ENCODE results near the gene LANCL2.
"Not testable (repeated sequence)": the region's sequence is repeated elsewhere in the genome, so short reads cannot be mapped to it uniquely, and the experiment has no call there.

The LANCL2 gene

DNA sequence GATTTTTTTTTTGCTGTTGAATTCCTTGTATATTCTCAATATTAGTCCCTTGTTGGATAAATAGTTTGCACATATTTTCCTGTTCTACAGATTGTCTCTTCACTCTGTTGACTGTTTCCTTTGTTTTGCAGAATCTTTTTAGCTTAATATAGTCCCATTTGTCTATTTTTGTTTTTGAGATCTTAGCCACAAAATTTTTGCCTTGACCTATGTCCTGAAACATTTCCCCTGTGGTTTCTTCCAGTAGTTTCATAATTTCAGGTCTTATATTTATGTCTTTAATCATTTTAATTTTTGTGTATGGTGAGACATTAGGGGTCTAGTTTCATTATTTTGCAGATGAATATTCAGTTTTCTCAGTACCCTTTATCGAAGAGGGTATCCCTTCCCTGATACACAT, 92.7 kb downstream of the LANCL2 start:
- no peak for FAIRE-seq
- no peak for DNase-seq (ENCODE audit: insufficient read length, low spot score)
- TF ChIP-seq POLR2AphosphoS5 (IDR thresholded peaks at IDR 0.05; ENCODE audit: low read depth, low read length) (no peak), TAF1 (IDR thresholded peaks at IDR 0.05; ENCODE audit: low read depth, low read length) (no peak), PAX5 (IDR thresholded peaks at IDR 0.05; ENCODE audit: insufficient read depth, low read length, severe bottlenecking) (no peak), POLR2A (IDR thresholded peaks at IDR 0.05; ENCODE audit: low read depth, low read length) (no peak), POU2F2 (IDR thresholded peaks at IDR 0.05; ENCODE audit: low read depth, low read length) (no peak), SPI1 (IDR thresholded peaks at IDR 0.05; ENCODE audit: low read depth, low read length) (no peak)

DNA sequence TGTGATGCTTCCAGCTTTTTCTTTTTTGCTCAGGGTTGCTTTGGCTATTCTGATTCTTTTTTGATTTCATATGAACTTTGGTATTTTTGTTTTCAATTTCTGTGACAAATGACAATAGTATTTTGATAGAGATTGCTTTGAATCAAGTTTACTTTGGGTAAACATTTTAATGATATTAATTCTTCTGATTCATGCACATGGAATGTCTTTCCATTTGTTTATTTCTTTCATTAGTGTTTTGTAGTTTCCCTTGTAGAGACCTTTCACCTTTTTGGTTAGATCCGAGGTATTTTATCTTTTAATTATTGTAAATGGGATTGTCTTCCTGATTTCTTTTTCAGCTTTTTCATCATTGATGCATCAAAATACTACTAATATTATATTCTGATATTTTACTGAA, 93.2 kb downstream of the LANCL2 start:
- FAIRE-seq (no peak), DNase-seq (ENCODE audit: insufficient read length, low spot score) (no peak)
- TF ChIP-seq POLR2A (IDR thresholded peaks at IDR 0.05; ENCODE audit: low read depth, low read length) (no peak), POLR2AphosphoS5 (IDR thresholded peaks at IDR 0.05; ENCODE audit: low read depth, low read length) (no peak), POU2F2 (IDR thresholded peaks at IDR 0.05; ENCODE audit: low read depth, low read length) (no peak), SPI1 (IDR thresholded peaks at IDR 0.05; ENCODE audit: low read depth, low read length) (no peak), PAX5 (IDR thresholded peaks at IDR 0.05; ENCODE audit: insufficient read depth, low read length, severe bottlenecking) (no peak), TAF1 (IDR thresholded peaks at IDR 0.05; ENCODE audit: low read depth, low read length) (no peak)

DNA sequence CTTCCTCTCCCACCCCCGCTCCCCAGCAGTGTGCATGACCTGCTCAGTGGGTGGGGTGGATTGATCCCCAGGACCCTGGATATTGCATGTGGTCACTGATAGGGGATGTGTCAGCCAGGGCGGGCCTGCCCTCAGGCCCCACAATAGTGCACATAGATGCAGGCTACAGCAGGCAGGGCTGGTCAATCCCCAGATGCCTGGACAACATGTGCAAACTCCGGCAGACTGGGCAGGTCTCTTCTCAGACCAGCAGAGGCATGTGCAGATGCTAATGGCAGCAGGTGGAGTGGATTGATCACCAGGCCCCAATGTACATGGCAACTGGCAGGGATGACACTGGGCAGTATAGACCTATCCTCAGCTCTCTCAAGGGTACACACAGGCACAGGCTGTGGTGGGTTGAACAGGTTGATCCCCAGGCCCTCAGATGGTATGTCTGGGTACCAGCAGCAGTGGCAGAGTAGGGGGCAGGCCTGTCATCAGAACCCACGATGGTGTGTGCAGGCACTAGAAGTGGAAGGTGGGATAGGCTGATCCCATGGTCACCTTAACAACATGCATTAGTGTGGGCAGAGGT, 98.6 kb downstream of the LANCL2 start:
- no peak for DNase-seq (ENCODE audit: insufficient read length, low spot score)
- no peak for FAIRE-seq
- TF ChIP-seq POLR2AphosphoS5 (IDR thresholded peaks at IDR 0.05; ENCODE audit: low read depth, low read length), result 0 out of 2 replicates have a peak, but pooled peaks have one; percentile 14
- TF ChIP-seq POLR2A (IDR thresholded peaks at IDR 0.05; ENCODE audit: low read depth, low read length), result no peak; the same call in 1 of the 2 replicates

DNA sequence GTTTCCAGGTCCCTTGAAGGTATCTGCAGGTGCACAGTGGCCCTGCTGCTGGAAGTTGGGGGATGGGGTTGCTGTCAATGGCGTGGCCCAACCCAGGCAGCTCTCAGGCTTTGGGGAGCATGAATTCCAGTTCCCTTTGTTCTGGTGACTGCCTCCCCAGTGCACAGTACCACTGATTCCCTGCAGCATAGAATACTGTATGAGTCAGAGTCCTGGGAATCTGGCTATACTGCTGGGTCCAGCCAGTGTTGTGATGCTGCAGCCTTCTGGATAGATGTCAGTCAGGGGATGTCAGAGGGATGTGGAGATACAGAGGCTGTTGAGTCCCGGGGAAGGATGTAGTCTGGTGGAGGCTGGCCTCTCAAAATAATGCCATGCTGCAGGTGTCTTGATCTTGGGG, 99.3 kb downstream of the LANCL2 start:
- FAIRE-seq (no peak), DNase-seq (ENCODE audit: insufficient read length, low spot score) (no peak)
- TF ChIP-seq PAX5 (IDR thresholded peaks at IDR 0.05; ENCODE audit: insufficient read depth, low read length, severe bottlenecking) (no peak), TAF1 (IDR thresholded peaks at IDR 0.05; ENCODE audit: low read depth, low read length) (no peak), SPI1 (IDR thresholded peaks at IDR 0.05; ENCODE audit: low read depth, low read length) (no peak), POLR2A (IDR thresholded peaks at IDR 0.05; ENCODE audit: low read depth, low read length) (no peak), POLR2AphosphoS5 (IDR thresholded peaks at IDR 0.05; ENCODE audit: low read depth, low read length) (no peak), POU2F2 (IDR thresholded peaks at IDR 0.05; ENCODE audit: low read depth, low read length) (no peak)

DNA sequence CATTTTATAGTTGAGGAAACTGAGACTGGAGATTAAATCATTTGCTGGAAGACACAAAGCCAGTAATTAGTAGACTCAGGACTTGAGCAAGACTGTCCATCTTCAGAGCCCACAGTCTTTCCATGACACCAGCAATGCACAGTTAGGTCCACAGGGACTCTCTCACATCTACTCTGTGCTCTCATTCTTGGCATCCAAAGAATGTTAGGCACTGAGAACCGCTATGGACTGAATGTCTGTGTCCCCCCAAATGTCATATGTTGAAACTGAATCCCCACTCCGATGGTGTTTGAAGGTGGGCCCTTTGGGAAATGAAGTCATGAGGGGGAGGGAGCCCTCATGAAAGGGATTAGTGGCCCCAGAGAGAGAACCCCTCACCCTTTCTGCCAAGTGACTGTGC, 100.6 kb downstream of the LANCL2 start:
- no peak for DNase-seq (ENCODE audit: insufficient read length, low spot score)
- TF ChIP-seq POU2F2 (IDR thresholded peaks at IDR 0.05; ENCODE audit: low read depth, low read length), result no peak
- no peak for TF ChIP-seq TAF1 (IDR thresholded peaks at IDR 0.05; ENCODE audit: low read depth, low read length)
- no peak for TF ChIP-seq SPI1 (IDR thresholded peaks at IDR 0.05; ENCODE audit: low read depth, low read length)
- no peak for TF ChIP-seq POLR2AphosphoS5 (IDR thresholded peaks at IDR 0.05; ENCODE audit: low read depth, low read length)
- no peak for TF ChIP-seq PAX5 (IDR thresholded peaks at IDR 0.05; ENCODE audit: insufficient read depth, low read length, severe bottlenecking)
- no peak for TF ChIP-seq POLR2A (IDR thresholded peaks at IDR 0.05; ENCODE audit: low read depth, low read length)
- no peak for FAIRE-seq

DNA sequence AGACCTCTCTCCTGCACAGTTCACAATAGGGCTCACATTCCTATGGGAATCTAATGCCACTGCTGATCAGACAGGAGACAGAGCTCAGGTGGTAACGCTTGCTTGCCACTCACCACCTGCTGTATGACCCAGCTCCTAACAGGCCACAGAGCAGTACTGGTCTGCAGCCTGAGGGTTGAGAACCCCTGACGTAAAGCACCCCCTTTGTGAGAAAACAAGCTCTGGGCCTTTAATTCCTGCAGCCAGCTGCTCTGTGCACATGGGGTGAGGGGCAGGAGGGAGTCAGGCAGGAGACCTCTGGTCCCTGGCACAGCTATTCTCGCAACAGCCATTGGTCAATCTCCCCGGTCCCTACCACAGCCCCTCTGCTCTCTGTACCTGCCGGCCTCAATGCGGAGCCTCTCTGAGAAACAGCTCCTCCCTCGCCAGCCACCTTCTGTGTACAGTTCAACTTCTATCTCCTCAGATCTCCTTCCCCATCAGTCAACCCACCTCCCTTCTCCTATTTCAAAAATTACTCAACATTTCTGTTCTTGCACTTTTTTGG, 102.0 kb downstream of the LANCL2 start:
- DNase-seq (ENCODE audit: insufficient read length, low spot score) (no peak), FAIRE-seq (no peak)
- no peak for TF ChIP-seq TAF1 (IDR thresholded peaks at IDR 0.05; ENCODE audit: low read depth, low read length)
- no peak for TF ChIP-seq POLR2A (IDR thresholded peaks at IDR 0.05; ENCODE audit: low read depth, low read length)
- TF ChIP-seq POLR2AphosphoS5 (IDR thresholded peaks at IDR 0.05; ENCODE audit: low read depth, low read length), result no peak
- no peak for TF ChIP-seq PAX5 (IDR thresholded peaks at IDR 0.05; ENCODE audit: insufficient read depth, low read length, severe bottlenecking)

DNA sequence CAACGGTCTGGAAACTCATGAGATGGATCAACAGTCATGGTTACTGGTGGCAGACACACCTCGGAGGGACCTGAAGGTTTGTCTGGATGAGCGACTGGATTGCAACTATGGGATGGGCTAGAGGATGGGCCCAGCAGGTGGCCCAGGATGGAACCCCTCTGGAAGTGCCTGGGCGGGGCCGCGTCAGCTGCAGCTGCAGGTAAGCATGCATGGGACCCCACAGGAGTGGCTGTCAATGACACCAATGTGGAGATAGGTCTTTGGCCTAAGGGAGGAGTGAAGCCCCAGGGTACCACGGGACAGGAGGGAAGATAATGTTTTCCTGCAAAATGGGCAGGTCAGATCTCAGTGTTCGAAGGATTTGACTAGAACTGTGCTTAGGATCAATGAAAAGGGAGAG, 103.4 kb downstream of the LANCL2 start:
- TF ChIP-seq PAX5 (IDR thresholded peaks at IDR 0.05; ENCODE audit: insufficient read depth, low read length, severe bottlenecking), result no peak
- no peak for TF ChIP-seq POLR2A (IDR thresholded peaks at IDR 0.05; ENCODE audit: low read depth, low read length)
- TF ChIP-seq POU2F2 (IDR thresholded peaks at IDR 0.05; ENCODE audit: low read depth, low read length), result no peak
- no peak for TF ChIP-seq SPI1 (IDR thresholded peaks at IDR 0.05; ENCODE audit: low read depth, low read length)
- TF ChIP-seq POLR2AphosphoS5 (IDR thresholded peaks at IDR 0.05; ENCODE audit: low read depth, low read length), result no peak
- TF ChIP-seq TAF1 (IDR thresholded peaks at IDR 0.05; ENCODE audit: low read depth, low read length), result no peak
- FAIRE-seq (no peak), DNase-seq (ENCODE audit: insufficient read length, low spot score) (no peak)

DNA sequence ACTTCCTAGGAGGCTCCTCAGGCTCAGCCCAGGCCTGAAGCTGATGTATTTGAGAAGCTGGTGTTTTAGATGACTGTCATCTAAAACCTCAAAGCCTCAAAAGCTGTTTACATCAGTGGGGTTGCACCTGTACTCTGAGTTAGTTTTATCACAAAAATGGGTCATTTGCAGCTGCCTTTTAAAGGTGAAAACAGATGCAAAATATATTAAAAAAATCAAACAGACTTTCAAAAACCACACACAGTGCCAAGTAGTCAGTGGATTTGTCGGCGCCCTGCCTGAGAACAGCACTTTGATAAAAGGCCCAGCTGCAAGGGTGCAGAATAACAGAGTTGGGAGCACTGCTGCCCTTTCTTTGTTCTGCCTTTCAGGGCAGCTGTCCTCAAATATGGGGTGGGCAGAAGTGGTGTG, 104.1 kb downstream of the LANCL2 start:
- FAIRE-seq (no peak), DNase-seq (ENCODE audit: insufficient read length, low spot score) (no peak)
- TF ChIP-seq POU2F2 (IDR thresholded peaks at IDR 0.05; ENCODE audit: low read depth, low read length), result no peak
- TF ChIP-seq SPI1 (IDR thresholded peaks at IDR 0.05; ENCODE audit: low read depth, low read length), result no peak
- no peak for TF ChIP-seq POLR2A (IDR thresholded peaks at IDR 0.05; ENCODE audit: low read depth, low read length)
- TF ChIP-seq POLR2AphosphoS5 (IDR thresholded peaks at IDR 0.05; ENCODE audit: low read depth, low read length), result no peak
- TF ChIP-seq PAX5 (IDR thresholded peaks at IDR 0.05; ENCODE audit: insufficient read depth, low read length, severe bottlenecking), result no peak
- no peak for TF ChIP-seq TAF1 (IDR thresholded peaks at IDR 0.05; ENCODE audit: low read depth, low read length)

DNA sequence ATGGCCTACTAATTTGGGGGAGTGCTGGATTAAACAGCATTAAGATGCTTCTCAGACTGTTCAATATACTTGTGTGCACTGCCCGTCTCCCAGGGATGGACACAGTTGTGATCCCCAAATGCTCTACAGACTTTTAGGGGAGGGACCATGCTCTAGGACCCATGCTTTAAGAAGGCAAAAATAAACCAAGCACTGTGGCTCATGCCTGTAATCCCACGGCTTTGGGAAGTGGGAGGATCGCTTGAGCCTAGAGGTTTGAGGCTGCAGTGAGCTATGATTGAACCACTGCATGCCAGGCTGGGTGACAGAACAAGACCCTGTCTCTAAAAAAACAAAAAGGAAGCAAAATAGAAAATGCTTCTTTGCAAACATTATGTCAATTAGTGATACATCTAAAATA, 104.6 kb downstream of the LANCL2 start:
- FAIRE-seq (no peak), DNase-seq (ENCODE audit: insufficient read length, low spot score) (no peak)
- no peak for TF ChIP-seq PAX5 (IDR thresholded peaks at IDR 0.05; ENCODE audit: insufficient read depth, low read length, severe bottlenecking)
- no peak for TF ChIP-seq POU2F2 (IDR thresholded peaks at IDR 0.05; ENCODE audit: low read depth, low read length)
- TF ChIP-seq TAF1 (IDR thresholded peaks at IDR 0.05; ENCODE audit: low read depth, low read length), result no peak
- no peak for TF ChIP-seq POLR2A (IDR thresholded peaks at IDR 0.05; ENCODE audit: low read depth, low read length)
- no peak for TF ChIP-seq POLR2AphosphoS5 (IDR thresholded peaks at IDR 0.05; ENCODE audit: low read depth, low read length)
- TF ChIP-seq SPI1 (IDR thresholded peaks at IDR 0.05; ENCODE audit: low read depth, low read length), result no peak

DNA sequence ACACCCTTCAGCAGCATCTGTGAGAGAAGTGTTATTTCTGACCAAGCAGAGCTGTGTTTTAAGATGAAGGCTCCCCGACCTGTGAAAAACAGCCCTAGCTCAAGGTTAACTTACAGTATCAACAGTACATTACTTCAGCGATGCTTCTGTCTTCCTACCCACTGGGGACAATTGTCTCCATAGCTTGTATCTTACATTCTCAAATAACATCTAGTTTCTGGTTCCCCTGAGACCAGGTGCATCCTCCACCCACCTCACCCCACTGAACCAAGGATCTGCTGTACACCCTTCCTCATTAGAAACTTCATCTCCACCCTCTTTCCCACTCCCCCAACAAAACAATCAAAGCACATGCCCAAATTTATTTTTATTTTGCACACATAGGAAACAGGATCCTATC, 105.1 kb downstream of the LANCL2 start:
- FAIRE-seq (no peak), DNase-seq (ENCODE audit: insufficient read length, low spot score) (no peak)
- TF ChIP-seq POU2F2 (IDR thresholded peaks at IDR 0.05; ENCODE audit: low read depth, low read length) (no peak), SPI1 (IDR thresholded peaks at IDR 0.05; ENCODE audit: low read depth, low read length) (no peak), TAF1 (IDR thresholded peaks at IDR 0.05; ENCODE audit: low read depth, low read length) (no peak), POLR2AphosphoS5 (IDR thresholded peaks at IDR 0.05; ENCODE audit: low read depth, low read length) (no peak), POLR2A (IDR thresholded peaks at IDR 0.05; ENCODE audit: low read depth, low read length) (no peak), PAX5 (IDR thresholded peaks at IDR 0.05; ENCODE audit: insufficient read depth, low read length, severe bottlenecking) (no peak)

DNA sequence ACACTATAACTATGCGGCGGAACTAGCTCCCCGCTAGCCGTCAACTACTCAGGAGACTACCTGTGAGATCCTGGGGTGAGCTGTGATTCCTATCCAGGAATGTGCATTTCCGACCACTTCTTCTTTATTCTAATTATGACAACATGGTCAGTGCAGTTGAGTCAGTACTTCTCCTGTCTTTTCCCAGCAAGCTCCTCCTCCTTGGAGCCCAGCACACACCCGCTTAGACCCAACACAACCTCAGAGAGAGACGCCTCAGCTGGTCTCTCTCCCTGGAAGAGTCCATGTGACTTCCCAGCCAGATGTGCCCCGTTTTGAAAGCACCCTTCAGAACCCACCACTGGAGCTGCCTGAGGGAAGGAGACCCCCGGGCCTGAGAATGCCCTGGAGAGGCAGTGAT, 106.5 kb downstream of the LANCL2 start:
- not testable (repeated sequence) for DNase-seq (ENCODE audit: insufficient read length, low spot score)
- peak; percentile 56 for FAIRE-seq

DNA sequence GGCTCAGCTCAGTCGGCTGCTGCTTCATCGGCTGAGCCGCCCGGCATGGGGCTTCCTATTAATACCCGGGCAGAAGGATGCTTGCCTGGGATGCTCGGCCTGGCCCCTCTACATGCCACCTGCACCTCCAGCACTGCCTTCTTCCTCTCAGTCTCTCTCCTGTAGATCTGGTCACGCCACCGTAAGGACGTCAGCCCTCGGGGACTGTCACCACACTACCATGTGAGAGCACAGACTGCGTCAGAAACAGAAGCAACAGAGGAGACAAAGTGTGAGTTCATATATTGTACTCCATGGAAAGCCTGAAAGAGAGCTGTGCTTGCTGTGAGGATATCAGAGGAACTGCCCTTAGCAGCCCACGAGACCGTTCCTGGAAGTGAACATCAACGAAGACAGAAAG, 107.3 kb downstream of the LANCL2 start:
- DNase-seq (ENCODE audit: insufficient read length, low spot score), result not testable (repeated sequence)
- FAIRE-seq, result peak; percentile 89
